Stomach (tissue), 9 donors: ENCODE measurements around the gene ARRDC2. TPM values are rescaled to one million over a fixed set of nuclear protein-coding genes. Genes with fewer than 3 reads are reported as not detected.

Experiments used
- DNase-seq, 2 donors: peaks; one replicate each; pipeline versions ENCODE4 v3.0.0 to v3.0.0-alpha.2; 2013 to 2019
- H3K27ac ChIP-seq, 5 donors: fragments of 200-600 bp in 4 of 5; sonication (generic) in 4 of 5; one replicate each; pipeline ENCODE4 v1.5.1; 2013 to 2019; ENCODE audit warnings: mild to moderate bottlenecking in 1 of 5, moderate library complexity in 1 of 5
- H3K27me3 ChIP-seq, 3 donors: fragments of 200-600 bp; sonication (generic); one replicate each; pipeline ENCODE4 v1.5.1; 2017 to 2019; ENCODE audit warnings: mixed run types in 1 of 3
- H3K36me3 ChIP-seq, 4 donors: fragments of 200-600 bp; sonication (generic); 1 replicate in 3 of 4; 2 replicates in 1 of 4; pipeline ENCODE4 v1.5.1; 2016 to 2019
- H3K4me1 ChIP-seq, 4 donors: fragments of 200-600 bp; sonication (generic); one replicate each; pipeline ENCODE4 v1.5.1; 2016 to 2019
- H3K4me3 ChIP-seq, 4 donors: fragments of 200-600 bp; sonication (generic) in 3 of 4; one replicate each; pipeline ENCODE4 v1.5.1; 2016 to 2019; ENCODE audit warnings: mild to moderate bottlenecking in 1 of 4
- H3K9me3 ChIP-seq, 4 donors: fragments of 200-600 bp; sonication (generic); one replicate each; pipeline ENCODE4 v1.5.1; 2016 to 2019
- EP300 ChIP-seq: sonication (generic); formaldehyde crosslinking; IDR thresholded peaks from one replicate; pipeline ENCODE4 v1.6.1; 2017; ENCODE audit warnings: antibody characterized with exemption
- POLR2A ChIP-seq, 4 donors: fragments of 450-650 bp; IDR thresholded peaks; one replicate each; pipeline ENCODE4 v1.6.1; 2016; ENCODE audit warnings: antibody characterized with exemption in 4 of 4, control low read depth in 2 of 4, mild to moderate bottlenecking in 1 of 4, moderate library complexity in 1 of 4
- POLR2AphosphoS5 ChIP-seq, 3 donors: sonication (generic); formaldehyde crosslinking; IDR thresholded peaks; one replicate each; pipeline ENCODE4 v1.6.1; 2016; ENCODE audit warnings: antibody characterized with exemption in 3 of 3
- WGBS, 5 donors: extraction: QIAGEN DNeasy Blood & Tissue Kit in 3 of 5; methylation state at CpG; one replicate each; pipeline versions ENCODE4 v1.1.5 to v1.1.7; 2013 to 2018; 5-methylcytosine and 5-hydroxymethylcytosine counted together
- intact Hi-C: fragments of 100-400 bp; cut with DNase I; formaldehyde crosslinking; loops from one replicate; pipeline ENCODE4 v1.15.1; 2023; ENCODE audit warnings: low total_unique reads
- polyA plus RNA-seq, 3 donors: library from polyadenylated mRNA; stranded (reverse); fragments of 200-250 nt; gene quantifications; one replicate each; pipeline ENCODE4 v1.2.3, GENCODE V29; 2013
- total RNA-seq, 5 donors: library from RNA; depleted of rRNA; stranded (reverse); fragments of >200 nt; gene quantifications; one replicate each; pipeline versions ENCODE4 v1.1.0 to v1.2.3, GENCODE V29; 2014 to 2016
- TF ChIP-seq, protein P1 (sequence below), 7 experiments: fragments of 450-650 bp in 4 of 7; fragments of 200-600 bp in 3 of 7; sonication (generic) in 3 of 7; IDR thresholded peaks; one replicate each; pipeline ENCODE4 v1.5.1; 2016 to 2019; ENCODE audit warnings: antibody characterized with exemption in 7 of 7, control low read depth in 2 of 7, mild to moderate bottlenecking in 1 of 7
- donor health status: healthy with polysubstance abuse.
- donor health status: Bipolar disorder and iron deficiency.
- donor health status: healthy.

The ARRDC2 gene
- total and polyA plus RNA-seq, 8 donors, result 19.8 to 130 (median 36.3) TPM

DNA sequence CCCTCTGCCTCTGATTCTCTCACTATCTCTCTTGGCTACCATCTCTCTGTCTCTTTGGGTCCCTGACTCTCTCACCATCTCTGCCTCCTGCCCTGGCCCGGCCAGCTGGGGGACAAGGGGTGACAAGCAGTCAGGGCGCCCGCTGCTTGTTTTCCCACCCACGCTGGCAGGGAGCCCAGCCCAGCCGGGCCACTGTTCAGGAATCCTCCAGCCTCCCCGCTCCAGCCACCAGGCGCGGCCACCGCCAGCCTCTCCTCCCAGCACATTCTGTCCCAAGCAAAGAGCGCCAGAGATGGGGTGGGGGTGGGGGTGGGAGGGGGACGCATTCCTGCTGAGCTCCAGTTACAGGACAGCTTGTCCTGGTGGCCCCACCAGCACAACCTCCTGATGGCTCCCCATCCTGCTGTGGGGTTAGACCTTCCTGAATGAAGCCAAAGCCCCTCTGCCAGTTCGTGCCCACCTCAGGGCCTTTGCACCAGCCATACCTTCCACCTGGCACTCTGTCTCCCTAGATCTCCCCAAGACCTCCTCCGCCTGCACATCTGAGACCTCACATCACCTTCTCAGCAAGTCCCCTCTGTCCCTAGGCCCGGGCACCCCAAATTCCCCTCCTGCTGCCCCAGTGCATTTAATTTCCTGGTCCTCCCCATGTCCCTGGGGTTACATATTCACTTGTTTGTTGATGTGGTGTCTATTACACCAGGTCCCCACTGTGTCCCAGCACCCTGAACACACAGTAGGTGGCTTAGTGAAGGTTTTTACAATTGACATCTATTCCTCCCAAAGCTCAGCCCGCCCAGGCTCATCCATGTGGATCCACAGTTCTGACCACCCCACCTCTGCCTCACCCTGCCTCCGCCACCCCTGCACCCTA is 12.5 kb downstream of the ARRDC2 start:
- H3K27ac ChIP-seq, result peak overlapping the region; percentile 62 to 89 (median 85)
- peaks cover 57 to 78% (median 76%) of the 10 kb centered on the region in 4 donors for H3K4me1 ChIP-seq
- 30 to 44% (median 37%) methylated on average over 16 of the region's 16 CpGs for WGBS, 5 donors
- intact Hi-C loops, result no loop called here
- H3K9me3 ChIP-seq, result no peaks in the 10 kb centered on the region
- H3K36me3 ChIP-seq, result peaks cover 0 to 4% (median 3%) of the 10 kb centered on the region in 4 donors
- H3K4me3 ChIP-seq, result peak overlapping the region in 1 of 4 donors; percentile 4
- H3K27me3 ChIP-seq, result no peaks in the 10 kb centered on the region
- DNase-seq, result peak; percentile 82 to 95
- peak in 2 of 3 donors; percentile 25 to 74 for TF ChIP-seq POLR2AphosphoS5 (IDR thresholded peaks at IDR 0.05)
- TF ChIP-seq, protein P1, sequence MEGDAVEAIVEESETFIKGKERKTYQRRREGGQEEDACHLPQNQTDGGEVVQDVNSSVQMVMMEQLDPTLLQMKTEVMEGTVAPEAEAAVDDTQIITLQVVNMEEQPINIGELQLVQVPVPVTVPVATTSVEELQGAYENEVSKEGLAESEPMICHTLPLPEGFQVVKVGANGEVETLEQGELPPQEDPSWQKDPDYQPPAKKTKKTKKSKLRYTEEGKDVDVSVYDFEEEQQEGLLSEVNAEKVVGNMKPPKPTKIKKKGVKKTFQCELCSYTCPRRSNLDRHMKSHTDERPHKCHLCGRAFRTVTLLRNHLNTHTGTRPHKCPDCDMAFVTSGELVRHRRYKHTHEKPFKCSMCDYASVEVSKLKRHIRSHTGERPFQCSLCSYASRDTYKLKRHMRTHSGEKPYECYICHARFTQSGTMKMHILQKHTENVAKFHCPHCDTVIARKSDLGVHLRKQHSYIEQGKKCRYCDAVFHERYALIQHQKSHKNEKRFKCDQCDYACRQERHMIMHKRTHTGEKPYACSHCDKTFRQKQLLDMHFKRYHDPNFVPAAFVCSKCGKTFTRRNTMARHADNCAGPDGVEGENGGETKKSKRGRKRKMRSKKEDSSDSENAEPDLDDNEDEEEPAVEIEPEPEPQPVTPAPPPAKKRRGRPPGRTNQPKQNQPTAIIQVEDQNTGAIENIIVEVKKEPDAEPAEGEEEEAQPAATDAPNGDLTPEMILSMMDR (IDR thresholded peaks at IDR 0.05), result no peak
- no peak for TF ChIP-seq POLR2A (IDR thresholded peaks at IDR 0.05)
- peak; percentile 73 for TF ChIP-seq EP300

DNA sequence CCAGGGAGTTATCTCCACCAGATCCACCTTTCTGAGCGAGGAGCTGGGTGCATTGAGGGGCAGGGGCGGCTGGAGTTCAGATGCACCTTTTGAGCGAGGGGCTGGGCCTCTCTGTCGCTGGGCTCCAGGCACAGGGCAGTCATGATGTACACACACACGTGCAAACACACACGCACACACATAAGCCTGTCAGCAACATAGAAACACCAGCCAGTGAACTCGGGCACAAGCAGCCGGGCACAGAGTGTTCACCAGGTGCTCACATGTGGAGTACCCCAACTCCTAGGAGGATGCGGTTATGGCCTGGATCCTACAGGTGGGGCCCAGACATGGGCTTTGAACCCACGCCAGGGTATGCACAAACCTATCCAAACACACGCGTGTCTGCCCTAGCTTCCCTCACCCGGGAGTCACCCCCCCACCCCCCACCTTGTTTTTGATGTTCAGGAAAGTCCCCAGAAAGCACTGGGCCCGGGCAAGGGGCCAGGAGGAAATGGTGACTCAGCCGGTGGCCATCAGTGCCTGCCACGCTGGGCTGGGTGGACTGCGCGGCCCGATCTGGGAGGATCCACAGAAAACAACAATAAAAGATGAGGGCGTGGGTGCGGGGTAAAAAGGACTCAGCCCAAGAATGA is 13.3 kb downstream of the ARRDC2 start:
- TF ChIP-seq, protein P1 (IDR thresholded peaks at IDR 0.05), result no peak
- no peak for TF ChIP-seq POLR2A (IDR thresholded peaks at IDR 0.05)
- TF ChIP-seq POLR2AphosphoS5 (IDR thresholded peaks at IDR 0.05), result peak in 2 of 3 donors; percentile 23 to 57
- TF ChIP-seq EP300, result no peak
- Histone ChIP-seq H3K4me1 (peaks cover 57 to 77% (median 75%) of the 10 kb centered on the region in 4 donors), H3K36me3 (no peaks in the 10 kb centered on the region), H3K4me3 (peak overlapping the region in 1 of 4 donors; percentile 13), H3K27ac (peak overlapping the region; percentile 62 to 89 (median 85)), H3K27me3 (no peaks in the 10 kb centered on the region), H3K9me3 (no peaks in the 10 kb centered on the region)
- intact Hi-C loops, result no loop called here
- whole genome bisulfite sequencing, 5 donors, result 17 to 24% (median 19%) methylated on average over 10 to 21 of the region's 21 CpGs
- peak; percentile 84 to 88 for DNase-seq

DNA sequence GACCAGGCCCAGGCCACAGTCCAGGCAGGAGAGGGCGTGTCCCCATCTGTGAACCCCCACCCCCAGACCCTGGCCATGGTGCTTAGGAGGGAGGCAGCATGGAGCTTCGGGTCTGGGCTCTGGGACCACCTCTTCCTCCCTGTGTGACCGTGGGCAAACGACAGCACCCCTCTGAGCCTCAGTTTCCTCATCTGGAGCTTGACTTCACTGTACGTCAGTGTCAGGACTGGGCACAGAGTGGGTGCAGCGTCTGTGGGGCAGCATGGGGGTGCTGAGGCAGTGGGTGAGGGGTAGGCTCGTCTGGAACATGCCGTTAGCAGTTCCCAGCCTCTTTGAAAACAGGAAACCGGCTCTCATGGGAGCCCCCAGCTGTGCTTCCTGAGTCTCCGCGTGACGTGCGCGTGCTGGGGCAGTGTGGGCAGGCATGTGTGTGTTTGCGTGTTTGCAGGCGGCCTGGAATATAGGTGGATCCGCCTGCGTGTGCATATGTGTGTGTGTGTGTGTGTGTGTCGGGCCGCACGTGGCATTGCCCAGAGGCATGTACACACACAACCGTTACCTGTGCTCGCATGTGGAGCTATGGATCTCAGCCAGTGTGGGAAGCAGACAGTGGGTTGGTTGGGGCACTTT is 15.8 kb downstream of the ARRDC2 start:
- WGBS, 5 donors, result 53 to 70% (median 66%) methylated on average over 19 to 23 of the region's 23 CpGs
- Histone ChIP-seq H3K27ac (peak overlapping the region; percentile 41 to 89 (median 85)), H3K9me3 (no peaks in the 10 kb centered on the region), H3K4me1 (peaks cover 37 to 54% (median 51%) of the 10 kb centered on the region in 4 donors), H3K27me3 (no peaks in the 10 kb centered on the region), H3K4me3 (no peak overlapping the region), H3K36me3 (no peaks in the 10 kb centered on the region)
- peak; percentile 44 to 62 (median 60) for TF ChIP-seq POLR2AphosphoS5 (IDR thresholded peaks at IDR 0.05)
- TF ChIP-seq, protein P1 (IDR thresholded peaks at IDR 0.05), result no peak
- TF ChIP-seq POLR2A (IDR thresholded peaks at IDR 0.05), result no peak
- peak; percentile 62 for TF ChIP-seq EP300
- intact Hi-C loops, result no loop called here
- peak; percentile 64 to 90 for DNase-seq

DNA sequence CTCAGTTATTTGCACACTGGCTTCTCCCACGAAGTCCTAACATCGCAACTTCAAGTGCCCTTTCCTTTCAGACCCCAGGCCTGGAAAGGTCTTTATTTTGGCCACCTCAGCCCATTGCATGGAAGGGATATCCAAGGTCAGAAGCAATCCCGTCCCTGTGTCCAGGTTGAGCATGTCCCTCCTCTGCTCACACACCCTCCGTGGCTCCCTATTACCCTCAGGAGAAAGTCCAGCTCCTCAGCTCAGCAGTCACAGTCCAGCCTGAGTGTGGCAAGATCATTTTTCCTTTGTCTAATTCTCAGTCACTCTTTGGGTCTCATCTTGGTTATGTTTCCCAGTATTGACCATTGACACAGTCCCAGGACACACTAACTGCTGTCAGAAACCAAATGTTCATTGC is 19.2 kb downstream of the ARRDC2 start:
- no peak overlapping the region for H3K27ac ChIP-seq
- no peak for DNase-seq
- no peaks in the 10 kb centered on the region for H3K9me3 ChIP-seq
- H3K36me3 ChIP-seq, result no peaks in the 10 kb centered on the region
- TF ChIP-seq POLR2A (IDR thresholded peaks at IDR 0.05), result no peak
- TF ChIP-seq EP300, result no peak
- TF ChIP-seq, protein P1 (IDR thresholded peaks at IDR 0.05), result no peak
- no peak for TF ChIP-seq POLR2AphosphoS5 (IDR thresholded peaks at IDR 0.05)
- no peaks in the 10 kb centered on the region for H3K27me3 ChIP-seq
- intact Hi-C loops, result no loop called here
- 78 to 98% (median 94%) methylated on average over 4 of the region's 4 CpGs for WGBS, 5 donors
- H3K4me3 ChIP-seq, result no peak overlapping the region
- peaks cover 17 to 46% (median 26%) of the 10 kb centered on the region in 4 donors for H3K4me1 ChIP-seq
